ENCODE results near the gene ALPP. TPM values are rescaled to one million over a fixed set of nuclear protein-coding genes. Genes with fewer than 3 reads are reported as not detected.
"Not testable (repeated sequence)": the region's sequence is repeated elsewhere in the genome, so short reads cannot be mapped to it uniquely, and the experiment has no call there.

ALPP gene
- total RNA-seq, 8 experiments from 2014 or later, result 0.05 to 1.6 (median 0.30) TPM; not detected in 2

GRCh38 chr2:232336241-232336736, 42.3 kb upstream of the ALPP start:
- ATAC-seq (replicated peaks in 6 of 8), result no peak
- no peak overlapping the region for H3K27ac ChIP-seq
- in situ Hi-C loops (cut with MboI; ENCODE audit: low pct_unique_long_range_greater_than_20kb in 2 of 9, low sequenced_read_pairs in 9 of 9, unreplicated experiment in 9 of 9), result no loop called here
- H3K4me3 ChIP-seq, result no peak overlapping the region
- H3K4me1 ChIP-seq (replicated peaks in 1 of 2), result no peaks in the 10 kb centered on the region
- WGBS, 10 experiments, result 83 to 100% (median 96%) methylated on average over 1 to 7 of the region's 15 CpGs; no CpG with 5 or more reads in 6 of the 10 experiments

DNA sequence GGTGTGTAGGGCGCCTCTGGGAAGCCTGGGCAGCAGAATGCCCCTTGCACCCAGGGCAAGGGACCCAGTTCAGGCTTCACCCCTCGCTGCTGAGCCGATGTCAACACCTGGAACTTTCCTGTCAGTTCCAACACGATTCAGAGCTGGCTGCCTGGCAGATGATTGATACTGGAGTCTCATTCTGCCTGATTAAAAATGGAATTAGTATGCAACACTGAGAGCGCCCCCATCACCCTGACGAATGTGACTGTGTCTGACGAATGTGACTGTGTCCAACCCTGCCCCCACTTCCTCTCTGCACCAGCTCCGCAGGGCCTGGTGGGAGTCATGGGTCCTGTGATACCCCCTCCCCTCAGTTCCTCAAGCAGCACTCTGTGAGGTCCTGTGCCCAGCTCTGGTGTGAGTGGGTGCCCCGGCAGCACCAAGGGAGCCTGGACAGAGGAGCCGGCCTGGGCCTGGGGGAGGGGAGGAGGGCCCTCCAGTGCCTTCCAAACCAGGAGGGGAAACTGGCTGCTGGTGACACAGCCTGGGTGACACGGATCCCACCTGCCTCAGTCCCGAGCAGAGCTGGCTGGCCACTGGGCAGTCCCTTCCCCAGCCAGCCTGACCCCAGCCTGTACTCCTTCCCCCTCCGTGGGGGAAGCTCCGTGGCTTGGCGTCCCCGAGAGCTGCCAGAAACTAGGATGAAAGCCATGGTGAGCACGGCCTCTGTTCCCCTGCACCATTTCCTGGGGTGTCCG, 41.4 kb upstream of the ALPP start:
- Histone ChIP-seq H3K27ac (no peak overlapping the region), H3K4me1 (replicated peaks in 1 of 2) (no peaks in the 10 kb centered on the region), H3K4me3 (no peak overlapping the region)
- ATAC-seq (replicated peaks in 6 of 8), result peak in 5 of 8 experiments; percentile 20 to 70 (median 55)
- in situ Hi-C loops (cut with MboI; ENCODE audit: low pct_unique_long_range_greater_than_20kb in 2 of 9, low sequenced_read_pairs in 9 of 9, unreplicated experiment in 9 of 9), result no loop called here
- WGBS, 10 experiments, result 81 to 100% (median 88%) methylated on average over 1 to 4 of the region's 18 CpGs; no CpG with 5 or more reads in 6 of the 10 experiments

DNA sequence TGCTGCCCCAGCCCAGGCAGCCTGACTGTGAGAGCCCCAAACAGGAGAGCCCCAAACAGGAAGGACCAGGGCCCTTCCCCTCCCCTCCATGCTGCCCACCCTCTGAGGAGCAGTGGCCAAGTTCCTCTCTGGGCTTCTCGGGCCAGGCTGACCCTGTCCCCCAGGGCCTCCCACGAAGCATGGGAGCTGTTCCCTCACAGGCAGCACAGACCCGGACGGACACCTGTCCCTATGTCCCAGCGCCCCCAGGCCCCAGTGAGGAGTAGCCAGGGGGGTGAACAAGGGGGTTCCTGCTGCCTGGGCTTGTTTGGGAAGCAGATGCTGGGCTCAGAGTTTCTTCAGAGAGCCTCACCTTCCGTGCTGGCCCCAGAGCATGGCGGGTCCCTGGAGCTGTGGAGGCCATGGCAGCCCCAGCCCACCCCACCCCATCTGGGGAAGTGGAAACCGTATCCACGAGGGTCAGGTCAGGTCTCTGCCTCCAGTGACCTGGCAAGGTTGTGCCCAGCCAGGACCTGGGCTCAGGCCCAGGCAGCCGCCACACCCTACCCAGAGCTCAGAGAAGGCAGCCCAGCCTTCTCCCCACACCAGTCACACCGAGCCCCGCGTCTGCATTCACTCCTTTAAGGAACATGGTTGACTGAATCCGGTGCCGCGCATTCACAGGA, 40.3 kb upstream of the ALPP start:
- H3K27ac ChIP-seq; in situ Hi-C loops (cut with MboI; ENCODE audit: low pct_unique_long_range_greater_than_20kb in 2 of 9, low sequenced_read_pairs in 9 of 9, unreplicated experiment in 9 of 9); H3K4me3 ChIP-seq; H3K4me1 ChIP-seq (replicated peaks in 1 of 2); ATAC-seq (replicated peaks in 6 of 8): not testable (repeated sequence)
- no CpG with 5 or more reads among the region's 16 CpGs for WGBS, 10 experiments

- no peak overlapping the region for H3K4me3 ChIP-seq
- in situ Hi-C loops (cut with MboI; ENCODE audit: low pct_unique_long_range_greater_than_20kb in 2 of 9, low sequenced_read_pairs in 9 of 9, unreplicated experiment in 9 of 9), result no loop called here
- 100% methylated on average over 2 to 4 of the region's 7 CpGs; no CpG with 5 or more reads in 7 of the 10 experiments for WGBS, 10 experiments
These were observed 39.8 kb upstream of the ALPP start for GRCh38 chr2:232338759-232339106.

DNA sequence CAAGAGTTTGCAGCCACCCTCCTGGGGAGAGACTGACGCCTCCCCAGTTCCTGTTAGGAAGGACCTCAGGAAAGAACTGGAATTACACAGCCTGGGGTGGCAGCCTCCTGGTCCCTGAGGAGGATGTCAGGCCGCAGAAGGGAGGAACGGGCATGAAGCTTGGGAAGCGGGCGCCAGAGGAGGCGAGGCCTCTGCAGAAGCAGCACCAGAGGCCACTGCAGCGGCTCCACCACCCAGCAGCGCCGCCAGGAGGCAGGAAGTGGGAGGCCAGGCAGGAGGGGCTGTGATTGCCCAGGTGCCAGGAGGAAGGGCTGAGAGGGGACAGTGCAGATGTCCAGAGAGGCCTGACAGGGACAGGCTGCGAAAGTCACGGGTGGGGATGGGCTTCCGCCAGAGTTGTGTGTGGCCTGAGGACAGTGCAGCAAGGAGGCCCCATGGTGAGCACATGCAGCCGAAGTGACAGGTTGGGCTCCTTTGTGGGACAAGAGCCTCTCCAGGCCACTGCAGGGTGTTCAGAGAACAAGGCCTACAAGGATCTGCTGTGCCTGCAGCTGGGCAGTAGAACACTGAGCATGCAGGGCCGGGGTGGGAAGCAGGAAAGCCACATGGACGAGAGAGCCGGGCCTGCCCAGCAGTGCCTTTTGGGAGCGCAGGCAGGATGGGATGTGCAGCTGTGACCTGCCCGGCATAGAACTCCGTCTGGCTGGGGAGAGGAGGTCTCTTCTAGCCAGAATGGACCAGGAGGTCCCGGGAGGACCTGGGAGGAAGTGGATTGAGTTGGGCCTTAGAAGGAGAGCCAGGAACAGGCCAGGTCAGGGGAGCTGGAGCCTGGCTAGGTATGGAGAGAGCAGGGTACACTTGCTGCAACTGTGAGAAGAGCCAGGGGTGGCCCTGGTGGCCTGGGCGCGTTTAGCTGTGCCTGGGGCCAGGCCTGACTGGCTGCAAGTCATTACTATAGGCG, 39.1 kb upstream of the ALPP start:
- Histone ChIP-seq H3K27ac (no peak overlapping the region), H3K4me3 (no peak overlapping the region), H3K4me1 (replicated peaks in 1 of 2) (no peaks in the 10 kb centered on the region)
- in situ Hi-C loops (cut with MboI; ENCODE audit: low pct_unique_long_range_greater_than_20kb in 2 of 9, low sequenced_read_pairs in 9 of 9, unreplicated experiment in 9 of 9), result no loop called here
- 87 to 100% (median 96%) methylated on average over 1 to 9 of the region's 23 CpGs; no CpG with 5 or more reads in 3 of the 10 experiments for WGBS, 10 experiments
- peak in 1 of 8 experiments; percentile 12 for ATAC-seq (replicated peaks in 6 of 8)

More at GRCh38 chr2:232338759-232339106, 39.8 kb upstream of the ALPP start:
- H3K27ac ChIP-seq, result no peak overlapping the region
- no peak for ATAC-seq (replicated peaks in 6 of 8)
- H3K4me1 ChIP-seq (replicated peaks in 1 of 2), result no peaks in the 10 kb centered on the region

DNA sequence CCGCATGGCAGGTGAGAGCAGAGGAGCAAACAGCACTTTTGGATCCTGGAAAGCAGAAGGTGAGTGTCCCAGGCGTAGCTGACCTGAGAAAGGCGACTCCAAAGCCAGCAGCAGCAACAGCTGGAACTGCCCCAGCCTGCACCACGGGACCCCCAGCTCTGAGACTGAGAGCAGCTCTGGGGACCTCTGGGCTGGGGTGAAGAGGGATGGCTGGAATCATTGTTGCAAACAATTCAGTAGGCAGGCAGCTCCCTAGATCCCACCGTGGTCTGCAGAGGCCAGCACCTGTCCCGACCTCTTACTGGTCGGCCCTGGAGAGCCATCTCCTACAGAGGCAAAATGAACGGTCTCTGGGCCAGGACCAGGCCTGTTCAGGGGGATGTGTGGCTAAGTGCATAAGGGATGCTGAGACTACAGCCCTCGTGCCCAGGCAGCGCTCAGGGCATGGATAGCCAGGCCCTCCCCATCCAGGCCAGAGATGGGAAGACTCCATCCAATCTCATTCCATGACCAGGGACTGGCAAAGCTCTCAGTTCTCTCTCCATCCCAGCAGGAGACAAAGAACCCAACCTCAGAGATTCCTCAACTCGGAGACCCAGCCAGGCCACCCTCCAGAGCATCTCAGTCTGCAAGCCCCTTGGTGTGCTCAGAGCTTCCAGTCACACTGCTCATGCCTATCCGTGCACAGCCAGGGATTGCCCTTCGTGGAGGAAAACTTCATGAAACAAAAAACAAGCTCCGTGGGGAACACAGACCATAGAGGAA, 38.2 kb upstream of the ALPP start:
- ATAC-seq (replicated peaks in 6 of 8), result no peak
- H3K27ac ChIP-seq, result no peak overlapping the region
- no peaks in the 10 kb centered on the region for H3K4me1 ChIP-seq (replicated peaks in 1 of 2)
- in situ Hi-C loops (cut with MboI; ENCODE audit: low pct_unique_long_range_greater_than_20kb in 2 of 9, low sequenced_read_pairs in 9 of 9, unreplicated experiment in 9 of 9), result no loop called here
- WGBS, 10 experiments, result 76 to 100% (median 91%) methylated on average over 1 to 7 of the region's 14 CpGs; no CpG with 5 or more reads in 2 of the 10 experiments
- H3K4me3 ChIP-seq, result no peak overlapping the region

DNA sequence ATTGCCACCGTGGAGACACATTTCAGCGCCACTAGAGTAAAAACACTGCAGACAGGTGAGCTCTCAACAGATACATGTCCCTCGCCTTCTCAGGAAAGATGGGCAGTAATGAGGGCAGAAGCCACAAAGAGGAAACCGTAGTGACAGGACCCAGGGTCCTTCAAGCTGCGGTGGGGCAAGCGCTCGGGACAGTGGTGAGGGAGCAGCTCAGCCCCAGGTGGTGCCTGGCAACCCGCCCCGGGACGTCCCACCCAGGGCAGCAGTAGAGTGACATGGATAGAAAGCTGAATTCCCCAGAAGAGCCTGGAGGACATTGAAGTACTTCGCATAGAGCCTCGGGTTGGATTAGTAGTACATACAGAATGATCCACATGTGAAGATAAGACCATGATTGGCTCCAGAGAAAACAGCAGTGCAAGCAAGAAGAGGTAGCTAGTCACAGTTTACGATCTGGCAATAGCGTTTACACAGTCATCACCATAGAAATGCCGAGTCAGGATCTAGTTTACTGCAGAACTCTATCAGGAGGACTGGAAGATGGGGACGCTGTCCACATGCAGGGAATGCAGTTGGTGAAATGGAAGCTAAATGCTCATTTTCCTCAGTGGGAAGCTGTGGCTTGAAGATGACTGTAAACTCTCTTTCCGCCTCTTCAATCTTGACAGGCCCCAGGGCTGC, 37.4 kb upstream of the ALPP start:
- in situ Hi-C loops (cut with MboI; ENCODE audit: low pct_unique_long_range_greater_than_20kb in 2 of 9, low sequenced_read_pairs in 9 of 9, unreplicated experiment in 9 of 9), result no loop called here
- peak in 1 of 8 experiments; percentile 9 for ATAC-seq (replicated peaks in 6 of 8)
- H3K4me3 ChIP-seq, result no peak overlapping the region
- no peaks in the 10 kb centered on the region for H3K4me1 ChIP-seq (replicated peaks in 1 of 2)
- WGBS, 10 experiments, result 73 to 100% (median 87%) methylated on average over 2 to 14 of the region's 17 CpGs; no CpG with 5 or more reads in 2 of the 10 experiments
- no peak overlapping the region for H3K27ac ChIP-seq

DNA sequence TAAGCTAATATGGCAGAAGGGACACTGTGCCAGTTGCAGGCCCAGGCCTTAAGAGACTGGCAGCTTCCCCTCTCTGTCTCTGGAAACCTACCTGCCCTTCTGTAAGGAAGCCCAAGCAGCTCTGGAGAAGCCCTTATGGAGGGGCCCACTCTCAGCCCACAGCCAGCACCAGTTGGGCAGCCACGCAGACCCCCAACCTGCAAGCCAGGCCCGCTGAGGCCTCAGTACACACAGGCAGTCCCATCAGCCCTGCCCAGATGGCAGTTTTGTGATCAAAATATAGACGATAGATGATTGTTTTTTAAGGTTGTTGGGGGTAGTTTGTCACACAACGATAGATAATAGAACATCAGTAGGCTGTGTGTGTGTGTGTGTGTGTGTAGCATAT, 36.8 kb upstream of the ALPP start:
- in situ Hi-C loops (cut with MboI; ENCODE audit: low pct_unique_long_range_greater_than_20kb in 2 of 9, low sequenced_read_pairs in 9 of 9, unreplicated experiment in 9 of 9), result no loop called here
- Histone ChIP-seq H3K4me1 (replicated peaks in 1 of 2) (no peaks in the 10 kb centered on the region), H3K4me3 (no peak overlapping the region), H3K27ac (no peak overlapping the region)
- ATAC-seq (replicated peaks in 6 of 8), result no peak
- WGBS, 10 experiments, result 82 to 100% (median 90%) methylated on average over 1 to 2 of the region's 4 CpGs; no CpG with 5 or more reads in 7 of the 10 experiments

DNA sequence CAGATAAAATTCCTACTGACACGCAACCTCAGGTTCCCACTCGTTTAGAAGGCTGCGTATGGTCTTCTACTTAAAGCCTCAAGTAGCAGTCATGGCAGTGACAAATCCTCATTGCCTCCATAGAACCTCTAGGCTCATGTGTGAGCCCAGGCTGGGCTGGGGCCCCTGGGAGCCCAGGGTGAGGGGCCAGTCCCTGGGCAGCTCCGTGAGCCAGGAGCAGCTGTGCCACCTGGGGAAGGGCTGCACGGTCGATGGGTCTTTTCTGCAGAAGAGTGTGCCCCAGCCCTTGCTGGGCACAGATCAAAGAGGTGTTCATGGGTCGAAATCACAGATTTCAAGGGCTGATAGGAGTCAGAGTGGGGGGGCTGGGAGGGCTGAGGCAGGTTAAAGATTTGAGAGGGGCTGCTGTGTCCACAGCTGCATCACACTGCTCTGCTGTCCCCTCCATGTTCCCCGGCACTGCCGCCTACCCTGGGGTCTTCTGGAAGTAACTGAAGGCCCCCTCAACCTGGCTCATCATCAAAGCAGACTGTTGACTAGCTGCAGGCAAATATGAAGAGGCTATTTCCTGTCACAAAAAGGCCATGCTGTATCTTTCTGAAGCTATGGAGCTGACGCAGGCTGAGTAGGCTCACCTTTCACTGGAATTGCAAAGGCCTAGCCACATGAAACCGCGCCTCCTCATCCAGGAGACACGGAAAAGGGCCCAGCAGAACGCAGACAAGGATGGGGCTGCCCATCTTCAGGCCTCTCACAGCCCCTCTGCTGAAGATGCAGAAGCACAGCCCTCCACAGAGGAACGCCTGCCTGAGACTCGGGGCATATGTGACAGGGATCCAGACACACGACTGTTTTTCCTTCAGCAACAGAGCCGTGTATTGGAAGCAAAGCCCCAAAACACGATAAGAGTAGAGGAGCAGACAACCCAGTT, 35.7 kb upstream of the ALPP start:
- 32 to 100% (median 85%) methylated on average over 1 to 13 of the region's 19 CpGs; no CpG with 5 or more reads in 1 of the 10 experiments for WGBS, 10 experiments
- ATAC-seq (replicated peaks in 6 of 8), result no peak
- Histone ChIP-seq H3K4me3 (no peak overlapping the region), H3K4me1 (replicated peaks in 1 of 2) (no peaks in the 10 kb centered on the region), H3K27ac (no peak overlapping the region)
- in situ Hi-C loops (cut with MboI; ENCODE audit: low pct_unique_long_range_greater_than_20kb in 2 of 9, low sequenced_read_pairs in 9 of 9, unreplicated experiment in 9 of 9), result no loop called here

GRCh38 chr2:232343821-232344220, 34.7 kb upstream of the ALPP start:
- ATAC-seq (replicated peaks in 6 of 8), result no peak
- Histone ChIP-seq H3K4me1 (replicated peaks in 1 of 2) (no peaks in the 10 kb centered on the region), H3K4me3 (no peak overlapping the region), H3K27ac (no peak overlapping the region)
- WGBS, 10 experiments, result 34 to 100% (median 74%) methylated on average over 1 to 5 of the region's 6 CpGs; no CpG with 5 or more reads in 1 of the 10 experiments
- in situ Hi-C loops (cut with MboI; ENCODE audit: low pct_unique_long_range_greater_than_20kb in 2 of 9, low sequenced_read_pairs in 9 of 9, unreplicated experiment in 9 of 9), result no loop called here

DNA sequence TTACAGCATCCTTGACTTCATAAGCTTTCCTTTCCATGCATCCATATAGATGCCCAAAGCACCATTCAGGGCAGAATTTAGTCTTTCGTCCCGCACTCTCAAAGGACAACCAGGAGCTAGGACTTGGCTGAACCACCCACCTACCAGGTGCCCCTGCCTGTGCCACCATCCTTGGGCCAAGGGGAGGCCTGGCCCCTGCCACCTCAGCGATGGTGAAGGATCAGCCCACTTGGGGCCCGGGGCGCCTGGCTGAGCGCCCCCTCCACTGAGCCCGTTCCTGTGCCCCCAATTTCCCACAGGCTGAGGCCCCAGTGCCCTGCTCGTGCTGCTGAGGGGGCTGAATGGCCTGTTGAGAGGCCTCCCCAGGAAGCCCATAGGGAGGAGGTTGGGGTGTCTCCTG, 33.3 kb upstream of the ALPP start:
- no peak overlapping the region for H3K4me3 ChIP-seq
- ATAC-seq (replicated peaks in 6 of 8), result no peak
- no peak overlapping the region for H3K27ac ChIP-seq
- 100% methylated on average over 2 to 3 of the region's 8 CpGs; no CpG with 5 or more reads in 8 of the 10 experiments for WGBS, 10 experiments
- in situ Hi-C loops (cut with MboI; ENCODE audit: low pct_unique_long_range_greater_than_20kb in 2 of 9, low sequenced_read_pairs in 9 of 9, unreplicated experiment in 9 of 9), result no loop called here
- no peaks in the 10 kb centered on the region for H3K4me1 ChIP-seq (replicated peaks in 1 of 2)
